CD14-positive monocyte (primary cell): ENCODE data around the gene MAGEA11. TPM values are rescaled to one million over a fixed set of nuclear protein-coding genes. Genes with fewer than 3 reads are reported as not detected.
"Not testable (repeated sequence)": the region's sequence is repeated elsewhere in the genome, so short reads cannot be mapped to it uniquely, and the experiment has no call there.

Source experiments
- DNase-seq, 3 donors: peaks; one replicate each; pipeline ENCODE4 v3.0.0-alpha.2; 2011 to 2022
- H2AFZ ChIP-seq: 2 replicates; pipeline ENCODE4 v1.6.0; 2012; ENCODE audit warnings: mild to moderate bottlenecking, low read depth, low read length, inconsistent platforms; ENCODE audit not compliant: insufficient read depth, poor library complexity, severe bottlenecking
- H3K27ac ChIP-seq, 2 donors: 1 replicate in 1 of 2; 2 replicates in 1 of 2; pipeline ENCODE4 v1.5.1; 2012 to 2013; ENCODE audit warnings: low read length in 2 of 2, control low read depth in 1 of 2, inconsistent platforms in 1 of 2, low read depth in 1 of 2, mild to moderate bottlenecking in 1 of 2
- H3K27me3 ChIP-seq, 2 donors: one replicate each; pipeline versions ENCODE4 v1.6.0 to v1.6.1; 2011 to 2013; ENCODE audit warnings: low read length in 2 of 2; ENCODE audit not compliant: control insufficient read depth in 2 of 2, insufficient read depth in 2 of 2
- H3K36me3 ChIP-seq, 2 donors: replicated peaks in 1 of 2; 1 replicate in 1 of 2; 2 replicates in 1 of 2; pipeline versions ENCODE4 v1.5.1 to v1.6.1; 2012 to 2013; ENCODE audit warnings: low read length in 2 of 2, control low read depth in 1 of 2, inconsistent platforms in 1 of 2, mild to moderate bottlenecking in 1 of 2; ENCODE audit not compliant: insufficient read depth in 2 of 2, control insufficient read depth in 1 of 2
- H3K4me1 ChIP-seq, 2 donors: 1 replicate in 1 of 2; 2 replicates in 1 of 2; pipeline versions ENCODE4 v1.5.1 to v1.6.1; 2012 to 2013; ENCODE audit warnings: low read length in 2 of 2, control low read depth in 1 of 2, inconsistent platforms in 1 of 2, mild to moderate bottlenecking in 1 of 2, moderate library complexity in 1 of 2; ENCODE audit not compliant: insufficient read depth in 2 of 2, control insufficient read depth in 1 of 2
- H3K4me2 ChIP-seq: replicated peaks from 2 replicates; pipeline ENCODE3; 2012; ENCODE audit warnings: low read length, moderate library complexity, mild to moderate bottlenecking; ENCODE audit not compliant: poor library complexity, severe bottlenecking; ENCODE audit errors: extremely low read depth
- H3K4me3 ChIP-seq, 3 experiments: fragments of 200-600 bp in 1 of 3; sonication (generic) in 1 of 3; replicated peaks in 1 of 3; 1 replicate in 2 of 3; 2 replicates in 1 of 3; pipeline ENCODE4 v1.5.1; 2011 to 2013; ENCODE audit warnings: low read length in 3 of 3, mild to moderate bottlenecking in 3 of 3, control low read depth in 2 of 3, low read depth in 2 of 3, inconsistent platforms in 1 of 3, moderate library complexity in 1 of 3
- H3K79me2 ChIP-seq: 2 replicates; pipeline ENCODE4 v1.6.0; 2012; ENCODE audit warnings: mild to moderate bottlenecking, control low read depth, inconsistent platforms, low read length, moderate library complexity; ENCODE audit not compliant: insufficient read depth
- H3K9ac ChIP-seq: 2 replicates; pipeline ENCODE4 v1.6.0; 2017; ENCODE audit warnings: low read length, mild to moderate bottlenecking; ENCODE audit not compliant: insufficient read depth, poor library complexity, severe bottlenecking
- H3K9me3 ChIP-seq, 2 donors: replicated peaks in 1 of 2; 1 replicate in 1 of 2; 2 replicates in 1 of 2; pipeline versions ENCODE4 v1.5.1 to v1.6.1; 2012 to 2013; ENCODE audit warnings: low read length in 2 of 2, control low read depth in 1 of 2; ENCODE audit not compliant: control insufficient read depth in 1 of 2, insufficient read depth in 1 of 2
- H4K20me1 ChIP-seq: 2 replicates; pipeline ENCODE4 v1.6.0; 2012; ENCODE audit warnings: mild to moderate bottlenecking, low read length, control low read depth, moderate library complexity; ENCODE audit not compliant: insufficient read depth
- H3K27ac Mint-ChIP-seq, 7 donors: one replicate each; pipeline ENCODE4 v1.8.0; 2020; ENCODE audit warnings: mild to moderate bottlenecking in 7 of 7, mixed read lengths in 7 of 7, moderate library complexity in 6 of 7, inconsistent platforms in 2 of 7
- H3K27me3 Mint-ChIP-seq, 3 donors: one replicate each; pipeline ENCODE4 v1.8.0; 2021 to 2022; ENCODE audit warnings: low read depth in 3 of 3, mild to moderate bottlenecking in 3 of 3, mixed read lengths in 3 of 3, moderate library complexity in 3 of 3, inconsistent platforms in 1 of 3
- H3K36me3 Mint-ChIP-seq, 2 donors: one replicate each; pipeline ENCODE4 v1.8.0; 2020; ENCODE audit warnings: mixed read lengths in 2 of 2, inconsistent platforms in 1 of 2, mild to moderate bottlenecking in 1 of 2
- H3K4me1 Mint-ChIP-seq: one replicate; pipeline ENCODE4 v1.8.0; 2020; ENCODE audit warnings: mild to moderate bottlenecking, mixed read lengths
- H3K4me3 Mint-ChIP-seq, 2 donors: one replicate each; pipeline ENCODE4 v1.8.0; 2020; ENCODE audit warnings: mild to moderate bottlenecking in 2 of 2, mixed read lengths in 2 of 2, moderate library complexity in 1 of 2
- H3K9me3 Mint-ChIP-seq, 7 donors: one replicate each; pipeline ENCODE4 v1.8.0; 2020 to 2022; ENCODE audit warnings: mixed read lengths in 7 of 7, mild to moderate bottlenecking in 6 of 7, moderate library complexity in 6 of 7, inconsistent platforms in 2 of 7
- WGBS: methylation state at CpG from one replicate; pipeline ENCODE4 v1.1.5; 2013; ENCODE audit warnings: missing lambda C conversion rate; ENCODE audit not compliant: insufficient coverage; 5-methylcytosine and 5-hydroxymethylcytosine counted together
- intact Hi-C, 2 donors: fragments of 100-400 bp; cut with micrococcal nuclease; formaldehyde crosslinking; loops; one replicate each; pipeline versions ENCODE4 v1.15.0 to v1.15.1; 2023
- polyA plus RNA-seq, 3 donors: library from polyadenylated mRNA; depleted of rRNA in 1 of 3; unstranded in 2 of 3; stranded (reverse) in 1 of 3; fragments of 300-500 nt in 2 of 3; fragments of >200 nt in 1 of 3; fragmentation: Illumina TruSeq in 2 of 3; gene quantifications; 1 replicate in 2 of 3; 2 replicates in 1 of 3; pipeline ENCODE4 v1.2.3, GENCODE V29; 2012 to 2021
- TF ChIP-seq, protein P1 (sequence below): fragments of 200-600 bp; IDR thresholded peaks from one replicate; pipeline ENCODE4 v1.8.0; 2022; ENCODE audit warnings: antibody characterized with exemption, mild to moderate bottlenecking

Gene MAGEA11
- polyA plus RNA-seq, 3 donors, result not detected

- H2AFZ ChIP-seq, H3K27me3 ChIP-seq, H3K27me3 Mint-ChIP-seq, H3K36me3 ChIP-seq, H3K4me1 Mint-ChIP-seq, H3K4me1 ChIP-seq, H3K9me3 Mint-ChIP-seq, H3K4me3 Mint-ChIP-seq, H3K4me2 ChIP-seq, H3K9ac ChIP-seq, intact Hi-C loops, H3K27ac Mint-ChIP-seq, H3K36me3 Mint-ChIP-seq, DNase-seq, H3K27ac ChIP-seq, H4K20me1 ChIP-seq, H3K9me3 ChIP-seq, H3K79me2 ChIP-seq, H3K4me3 ChIP-seq: not testable (repeated sequence)
- WGBS, result no CpG with 5 or more reads among the region's 6 CpGs
Observed at GRCh38 chrX:149746390-149747007, 34.6 kb downstream of the MAGEA11 start.

GRCh38 chrX:149757206-149758067 lies 45.6 kb downstream of the MAGEA11 start:
- H3K4me3 ChIP-seq, result no peak overlapping the region
- H3K4me1 Mint-ChIP-seq, result no peaks in the 10 kb centered on the region
- H3K27ac ChIP-seq, result no peak overlapping the region
- WGBS, result no CpG with 5 or more reads among the region's 8 CpGs
- no peak for DNase-seq
- no peaks in the 10 kb centered on the region for H3K9me3 ChIP-seq
- no peaks in the 10 kb centered on the region for H3K4me1 ChIP-seq
- no peak overlapping the region for H3K9ac ChIP-seq
- no peak overlapping the region for H3K27ac Mint-ChIP-seq
- H3K9me3 Mint-ChIP-seq, result peaks cover 0 to 7% (median 2%) of the 10 kb centered on the region in 7 donors
- intact Hi-C loops, result no loop called here
- no peaks in the 10 kb centered on the region for H3K36me3 ChIP-seq
- peaks cover 0 to 6% (median 5%) of the 10 kb centered on the region in 3 donors for H3K27me3 Mint-ChIP-seq
- H3K36me3 Mint-ChIP-seq, result no peaks in the 10 kb centered on the region
- H3K4me2 ChIP-seq, result no peak overlapping the region
- no peak overlapping the region for H2AFZ ChIP-seq
- H3K27me3 ChIP-seq, result no peaks in the 10 kb centered on the region
- TF ChIP-seq, protein P1, sequence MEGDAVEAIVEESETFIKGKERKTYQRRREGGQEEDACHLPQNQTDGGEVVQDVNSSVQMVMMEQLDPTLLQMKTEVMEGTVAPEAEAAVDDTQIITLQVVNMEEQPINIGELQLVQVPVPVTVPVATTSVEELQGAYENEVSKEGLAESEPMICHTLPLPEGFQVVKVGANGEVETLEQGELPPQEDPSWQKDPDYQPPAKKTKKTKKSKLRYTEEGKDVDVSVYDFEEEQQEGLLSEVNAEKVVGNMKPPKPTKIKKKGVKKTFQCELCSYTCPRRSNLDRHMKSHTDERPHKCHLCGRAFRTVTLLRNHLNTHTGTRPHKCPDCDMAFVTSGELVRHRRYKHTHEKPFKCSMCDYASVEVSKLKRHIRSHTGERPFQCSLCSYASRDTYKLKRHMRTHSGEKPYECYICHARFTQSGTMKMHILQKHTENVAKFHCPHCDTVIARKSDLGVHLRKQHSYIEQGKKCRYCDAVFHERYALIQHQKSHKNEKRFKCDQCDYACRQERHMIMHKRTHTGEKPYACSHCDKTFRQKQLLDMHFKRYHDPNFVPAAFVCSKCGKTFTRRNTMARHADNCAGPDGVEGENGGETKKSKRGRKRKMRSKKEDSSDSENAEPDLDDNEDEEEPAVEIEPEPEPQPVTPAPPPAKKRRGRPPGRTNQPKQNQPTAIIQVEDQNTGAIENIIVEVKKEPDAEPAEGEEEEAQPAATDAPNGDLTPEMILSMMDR, result no peak
- no peaks in the 10 kb centered on the region for H4K20me1 ChIP-seq
- no peaks in the 10 kb centered on the region for H3K79me2 ChIP-seq
- no peak overlapping the region for H3K4me3 Mint-ChIP-seq
